Peyer's patch (tissue), 4 donors: ENCODE data around the gene SIGLEC1. TPM values are rescaled to one million over a fixed set of nuclear protein-coding genes. Genes with fewer than 3 reads are reported as not detected.

ENCODE experiments used
- DNase-seq, 3 donors: peaks; one replicate each; pipeline ENCODE4 v3.0.0-alpha.2; 2017 to 2019
- H3K27ac ChIP-seq, 4 donors: fragments of 200-600 bp; sonication (generic); one replicate each; pipeline ENCODE4 v1.5.1; 2016 to 2019
- H3K27me3 ChIP-seq, 2 donors: fragments of 200-600 bp; sonication (generic); one replicate each; pipeline ENCODE4 v1.5.1; 2019
- H3K36me3 ChIP-seq, 3 donors: fragments of 200-600 bp; sonication (generic); one replicate each; pipeline ENCODE4 v1.5.1; 2016 to 2019
- H3K4me1 ChIP-seq, 4 donors: fragments of 200-600 bp; sonication (generic); one replicate each; pipeline ENCODE4 v1.5.1; 2016 to 2019
- H3K4me3 ChIP-seq, 4 donors: fragments of 200-600 bp; sonication (generic); 1 replicate in 3 of 4; 2 replicates in 1 of 4; pipeline ENCODE4 v1.5.1; 2016 to 2019; ENCODE audit warnings: mild to moderate bottlenecking in 1 of 4
- H3K9me3 ChIP-seq, 4 donors: fragments of 200-600 bp; sonication (generic); one replicate each; pipeline ENCODE4 v1.5.1; 2016 to 2019; ENCODE audit warnings: mild to moderate bottlenecking in 1 of 4
- CTCF ChIP-seq, 6 experiments: fragments of 450-650 bp in 4 of 6; fragments of 200-600 bp in 2 of 6; sonication (generic) in 1 of 6; IDR thresholded peaks; one replicate each; pipeline ENCODE4 v1.5.1; 2017 to 2019; ENCODE audit warnings: antibody characterized with exemption in 6 of 6, mild to moderate bottlenecking in 3 of 6, moderate library complexity in 1 of 6
- POLR2A ChIP-seq, 2 donors: fragments of 450-650 bp; IDR thresholded peaks; one replicate each; pipeline ENCODE4 v1.5.1; 2017; ENCODE audit warnings: antibody characterized with exemption in 2 of 2, mild to moderate bottlenecking in 2 of 2, moderate library complexity in 2 of 2
- total RNA-seq, 4 donors: library from RNA; depleted of rRNA; stranded (reverse); fragments of >200 nt; gene quantifications; one replicate each; pipeline ENCODE4 v1.1.0, GENCODE V29; 2016

Gene SIGLEC1
- total RNA-seq, 4 donors from 2014 or later: 2.3 to 10.7 (median 7.8) TPM

GRCh38 chr20:3749087-3749688 lies 36.8 kb upstream of the SIGLEC1 start:
- Histone ChIP-seq H3K4me3 (no peak overlapping the region), H3K9me3 (no peaks in the 10 kb centered on the region), H3K27ac (no peak overlapping the region), H3K36me3 (no peaks in the 10 kb centered on the region), H3K27me3 (peaks cover 0 to 5% of the 10 kb centered on the region in 2 donors), H3K4me1 (peaks cover 0 to 24% (median 2%) of the 10 kb centered on the region in 4 donors)
- TF ChIP-seq POLR2A (IDR thresholded peaks at IDR 0.05) (no peak), CTCF (IDR thresholded peaks at IDR 0.05) (no peak)
- no peak for DNase-seq

GRCh38 chr20:3748073-3748472 lies 35.7 kb upstream of the SIGLEC1 start:
- no peak for DNase-seq
- H3K27ac ChIP-seq: no peak overlapping the region

GRCh38 chr20:3747471-3747870 lies 35.1 kb upstream of the SIGLEC1 start:
- H3K4me3 ChIP-seq: no peak overlapping the region
- TF ChIP-seq POLR2A (IDR thresholded peaks at IDR 0.05): no peak
- no peak for TF ChIP-seq CTCF (IDR thresholded peaks at IDR 0.05)
- H3K9me3 ChIP-seq: no peaks in the 10 kb centered on the region
- DNase-seq: no peak
- H3K36me3 ChIP-seq: no peaks in the 10 kb centered on the region
- peaks cover 0 to 5% of the 10 kb centered on the region in 2 donors for H3K27me3 ChIP-seq
- H3K27ac ChIP-seq: no peak overlapping the region
- peaks cover 0 to 24% (median 2%) of the 10 kb centered on the region in 4 donors for H3K4me1 ChIP-seq

More at GRCh38 chr20:3748073-3748472, 35.7 kb upstream of the SIGLEC1 start:
- peaks cover 0 to 24% (median 2%) of the 10 kb centered on the region in 4 donors for H3K4me1 ChIP-seq
- H3K4me3 ChIP-seq: no peak overlapping the region
- peaks cover 0 to 5% of the 10 kb centered on the region in 2 donors for H3K27me3 ChIP-seq
- no peak for TF ChIP-seq CTCF (IDR thresholded peaks at IDR 0.05)
- TF ChIP-seq POLR2A (IDR thresholded peaks at IDR 0.05): no peak
- H3K9me3 ChIP-seq: no peaks in the 10 kb centered on the region
- no peaks in the 10 kb centered on the region for H3K36me3 ChIP-seq

GRCh38 chr20:3745686-3746173 lies 33.3 kb upstream of the SIGLEC1 start:
- TF ChIP-seq POLR2A (IDR thresholded peaks at IDR 0.05) (no peak), CTCF (IDR thresholded peaks at IDR 0.05) (no peak)
- DNase-seq: no peak
- Histone ChIP-seq H3K9me3 (no peaks in the 10 kb centered on the region), H3K27me3 (peaks cover 0 to 5% of the 10 kb centered on the region in 2 donors), H3K4me3 (no peak overlapping the region), H3K36me3 (no peaks in the 10 kb centered on the region), H3K27ac (no peak overlapping the region), H3K4me1 (peaks cover 0 to 11% (median 2%) of the 10 kb centered on the region in 4 donors)

GRCh38 chr20:3744806-3745685 lies 32.6 kb upstream of the SIGLEC1 start:
- Histone ChIP-seq H3K9me3 (no peaks in the 10 kb centered on the region), H3K4me3 (peak overlapping the region in 2 of 4 donors; percentile 6 to 32), H3K27me3 (peaks cover 0 to under 1% of the 10 kb centered on the region in 2 donors), H3K27ac (no peak overlapping the region), H3K36me3 (no peaks in the 10 kb centered on the region), H3K4me1 (peaks cover 0 to 7% (median 2%) of the 10 kb centered on the region in 4 donors)
- TF ChIP-seq POLR2A (IDR thresholded peaks at IDR 0.05) (no peak), CTCF (IDR thresholded peaks at IDR 0.05) (no peak)
- DNase-seq: peak; percentile 63 to 87 (median 75)
